Omental fat pad (tissue), 4 donors: ENCODE results near the gene PAX5. TPM values are rescaled to one million over a fixed set of nuclear protein-coding genes. Genes with fewer than 3 reads are reported as not detected.

Experiments used
- ATAC-seq: fragments of 150-250 bp; one replicate; pipeline ENCODE4 v1.9.1; 2016; ENCODE audit warnings: mild to moderate bottlenecking, moderate library complexity; ENCODE audit not compliant: low FRiP score
- DNase-seq: peaks from one replicate; pipeline ENCODE4 v3.0.0-alpha.2; 2019; ENCODE audit warnings: low spot score
- CTCF ChIP-seq, 3 donors: fragments of 450-650 bp; IDR thresholded peaks; one replicate each; pipeline ENCODE4 v1.5.1; 2016 to 2017; ENCODE audit warnings: antibody characterized with exemption in 3 of 3, mild to moderate bottlenecking in 3 of 3, moderate library complexity in 2 of 3
- total RNA-seq, 4 donors: library from RNA; depleted of rRNA; stranded (reverse); fragments of >200 nt; gene quantifications; one replicate each; pipeline ENCODE4 v1.1.0, GENCODE V29; 2016

PAX5 gene
- total RNA-seq, 4 donors from 2014 or later: 0.09 to 1.2 (median 0.24) TPM; not detected in 1

GRCh38 chr9:36974731-36975130 lies 59.3 kb downstream of the PAX5 start:
- TF ChIP-seq CTCF (IDR thresholded peaks at IDR 0.05): no peak
- DNase-seq (no peak), ATAC-seq (no peak)

DNA sequence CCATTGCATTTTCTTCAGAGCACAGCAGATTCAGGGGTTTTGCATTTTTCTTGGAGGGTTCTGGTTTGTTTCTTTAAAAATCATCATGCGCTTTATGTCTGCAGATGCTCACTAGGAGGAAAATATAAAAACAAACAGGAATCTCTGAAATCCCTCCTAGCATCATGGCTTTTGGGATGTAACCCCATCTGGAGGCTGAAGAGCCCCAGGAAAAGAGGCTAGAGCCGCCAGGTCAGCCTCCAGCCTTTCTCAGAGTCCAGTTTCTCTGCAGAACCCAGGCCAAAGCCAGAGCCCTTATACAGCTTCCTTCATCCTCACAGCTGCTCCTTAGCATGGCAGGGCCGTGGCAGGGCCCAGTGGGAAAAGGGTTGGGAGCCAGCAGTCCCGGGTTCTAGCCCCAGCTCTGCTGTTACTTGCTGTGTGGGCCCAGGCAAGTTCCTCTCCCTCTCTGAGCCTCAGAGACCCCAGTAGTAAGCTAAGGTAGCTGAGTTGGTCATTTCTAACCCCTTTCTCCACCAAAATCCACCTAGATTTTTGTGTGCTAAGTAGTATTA lies 62.1 kb downstream of the PAX5 start:
- no peak for TF ChIP-seq CTCF (IDR thresholded peaks at IDR 0.05)
- DNase-seq (no peak), ATAC-seq (no peak)

DNA sequence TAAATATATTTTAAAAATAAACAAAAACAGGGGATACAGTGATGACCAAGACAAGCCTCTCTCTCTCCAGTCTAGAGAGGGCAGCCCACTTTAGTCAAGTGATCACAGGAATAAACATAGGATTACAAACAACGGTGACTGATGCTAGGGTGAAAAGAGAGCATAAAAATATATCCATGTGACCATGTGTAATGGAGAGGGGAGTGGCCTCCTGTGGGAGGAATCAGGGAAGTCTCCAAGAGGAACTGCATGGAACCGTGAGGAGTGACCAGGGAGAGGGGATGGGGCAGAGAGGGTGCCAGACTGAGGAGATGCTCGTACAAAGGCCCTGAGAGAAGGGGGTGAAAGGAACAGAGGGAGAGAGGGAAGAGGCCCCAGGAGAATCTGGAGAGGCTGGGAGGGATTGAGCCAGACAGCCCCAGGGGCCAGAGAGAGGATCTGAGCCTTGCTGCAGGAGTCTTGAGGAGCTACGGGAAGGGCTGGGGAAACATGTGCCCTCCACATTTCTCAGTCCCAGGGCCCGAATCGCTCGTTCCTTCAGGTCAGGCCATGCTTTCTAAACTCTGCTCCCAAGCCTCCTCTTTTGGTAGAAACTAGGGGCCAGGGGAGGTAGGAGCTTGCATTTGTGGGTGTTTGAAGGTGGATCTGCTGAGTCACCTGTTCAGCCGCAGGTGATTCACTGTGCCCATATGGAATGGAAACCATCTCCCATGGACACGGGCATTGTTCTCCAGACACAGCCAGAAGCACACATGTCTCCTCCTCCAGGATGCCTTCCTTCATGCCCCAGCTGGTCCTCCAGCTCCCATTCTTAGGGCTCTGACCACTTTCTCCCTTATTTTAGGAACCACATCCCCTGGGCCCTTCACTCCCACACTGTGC lies 63.8 kb downstream of the PAX5 start:
- no peak for TF ChIP-seq CTCF (IDR thresholded peaks at IDR 0.05)
- no peak for DNase-seq

DNA sequence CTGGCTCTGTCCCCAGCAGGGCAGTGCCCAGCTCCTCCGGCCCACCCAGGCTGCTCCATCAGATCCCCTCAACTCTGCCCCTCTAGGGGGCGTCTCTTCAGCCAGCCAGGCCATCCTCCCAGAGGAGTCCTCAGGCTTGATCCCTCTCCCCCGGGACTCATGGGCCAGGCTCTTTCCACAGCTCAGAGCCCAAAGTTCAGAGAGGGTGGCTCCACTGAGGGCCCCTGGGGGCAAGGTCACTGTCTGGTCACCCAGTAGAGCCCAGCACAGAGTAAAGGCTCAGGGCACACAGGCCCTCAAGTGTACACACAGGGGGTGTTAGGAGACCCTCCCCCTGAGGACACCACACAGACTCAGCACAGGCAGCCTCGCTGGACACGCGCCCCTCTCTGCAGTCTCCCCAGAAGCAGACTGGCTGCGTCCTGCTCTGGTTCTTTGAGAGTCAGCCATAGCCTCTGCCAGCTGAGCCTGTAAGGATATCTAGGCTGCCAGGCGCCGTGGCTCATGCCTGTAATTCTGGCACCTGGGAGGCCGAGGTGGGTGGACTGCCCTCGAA lies 64.8 kb downstream of the PAX5 start:
- no peak for TF ChIP-seq CTCF (IDR thresholded peaks at IDR 0.05)
- ATAC-seq (no peak), DNase-seq (no peak)

More for the DNA sequence above, 63.8 kb downstream of the PAX5 start:
- no peak for ATAC-seq

DNA sequence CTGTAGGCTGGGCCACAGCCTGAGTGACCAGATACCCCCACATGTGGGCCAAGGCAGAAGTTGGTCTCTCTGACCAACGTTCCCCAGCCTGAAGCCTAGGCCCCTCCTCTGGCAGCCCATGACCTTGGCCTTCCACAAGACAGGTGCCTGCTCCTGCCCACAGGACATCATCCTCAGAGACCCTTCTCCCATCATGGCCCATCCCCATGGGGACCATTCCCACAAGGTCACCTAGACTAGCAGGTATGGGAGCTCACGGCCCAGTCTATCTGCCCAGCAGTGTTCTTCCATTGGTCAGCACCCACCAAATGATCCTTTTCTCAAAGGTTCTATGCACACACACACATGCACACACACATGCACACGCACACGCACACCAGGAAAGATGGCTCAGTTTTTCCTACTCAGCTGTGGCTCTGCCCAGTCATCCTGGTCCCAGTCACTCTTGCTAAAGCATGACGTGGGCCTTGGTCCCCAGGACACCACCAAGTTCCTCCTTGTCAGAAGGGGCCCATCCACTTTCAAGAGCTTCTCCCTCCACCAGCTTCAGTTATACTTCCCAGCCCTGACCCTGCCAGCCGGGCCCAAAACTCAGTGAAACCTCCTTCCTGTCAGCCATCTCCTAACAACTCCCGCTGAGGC lies 65.4 kb downstream of the PAX5 start:
- ATAC-seq (no peak), DNase-seq (no peak)
- no peak for TF ChIP-seq CTCF (IDR thresholded peaks at IDR 0.05)

- TF ChIP-seq CTCF (IDR thresholded peaks at IDR 0.05): no peak
- ATAC-seq: no peak
- no peak for DNase-seq
Observed at GRCh38 chr9:36967997-36968396, 66.1 kb downstream of the PAX5 start.
